HG03432 (cell line): Measurements from ENCODE around the gene FOXR1.
A peak's percentile ranks its signal among the peaks of the same experiment; 100 is the strongest.
"Not testable (repeated sequence)": the region's sequence is repeated elsewhere in the genome, so short reads cannot be mapped to it uniquely, and the experiment has no call there.

Source experiments
- ATAC-seq: cut with Tn5 transposase; IDR thresholded peaks from one replicate; pipeline ENCODE4 v1.9.1; 2021; ENCODE audit warnings: mild to moderate bottlenecking, moderate library complexity; ENCODE audit not compliant: unreplicated experiment

The FOXR1 gene

GRCh38 chr11:118991486-118992038 lies 20.0 kb downstream of the FOXR1 start:
- not testable (repeated sequence) for ATAC-seq

GRCh38 chr11:118996926-118997626 lies 25.5 kb downstream of the FOXR1 start:
- ATAC-seq, result peak; percentile 19

GRCh38 chr11:118997627-118998387 lies 26.2 kb downstream of the FOXR1 start, which contains the start of gene CENATAC:
Gene CENATAC (plus strand): TSS chr11:118998138. CDS start chr11:118998198, 60 bp downstream.
- peak; percentile 92 for ATAC-seq

DNA sequence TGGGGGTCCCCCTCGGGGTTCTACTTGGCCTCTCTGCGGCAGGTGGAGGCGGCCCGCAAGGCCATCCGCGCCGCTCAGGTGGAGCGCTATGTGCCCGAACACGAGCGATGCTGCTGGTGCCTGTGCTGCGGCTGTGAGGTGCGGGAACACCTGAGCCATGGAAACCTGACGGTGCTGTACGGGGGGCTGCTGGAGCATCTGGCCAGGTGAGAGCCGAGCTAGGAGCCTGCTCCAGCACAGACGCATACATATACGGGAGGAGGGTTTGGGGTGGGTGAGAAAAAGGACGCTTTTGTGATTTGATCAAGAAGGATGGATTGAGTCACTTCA lies 26.8 kb downstream of the FOXR1 start:
- no peak for ATAC-seq

- no peak for ATAC-seq
These were observed 27.3 kb downstream of the FOXR1 start for GRCh38 chr11:118998822-118999221.

GRCh38 chr11:119000906-119001305 lies 29.3 kb downstream of the FOXR1 start:
- no peak for ATAC-seq

DNA sequence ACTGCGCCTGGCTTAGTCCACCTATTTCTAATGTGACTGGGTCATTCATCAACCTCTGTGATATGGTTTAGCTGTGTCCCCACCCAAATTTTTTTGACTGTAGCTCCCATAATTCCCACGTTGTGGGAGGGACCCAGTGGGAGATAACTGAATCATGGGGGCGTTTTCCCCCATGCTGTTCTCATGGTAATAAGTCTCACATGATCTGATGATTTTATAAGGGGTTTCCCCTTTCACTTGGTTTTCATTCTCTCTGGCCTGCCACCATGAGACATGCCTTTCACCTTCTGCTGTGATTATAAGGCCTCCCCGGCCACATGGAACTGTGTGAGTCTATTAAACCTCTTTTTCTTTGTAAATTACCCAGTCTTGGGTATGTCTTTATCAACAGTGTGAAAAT lies 35.1 kb downstream of the FOXR1 start:
- ATAC-seq, result no peak

GRCh38 chr11:119011476-119012053 lies 40.0 kb downstream of the FOXR1 start:
- ATAC-seq, result no peak

- no peak for ATAC-seq
These were observed 41.1 kb downstream of the FOXR1 start for GRCh38 chr11:119012629-119013170.

DNA sequence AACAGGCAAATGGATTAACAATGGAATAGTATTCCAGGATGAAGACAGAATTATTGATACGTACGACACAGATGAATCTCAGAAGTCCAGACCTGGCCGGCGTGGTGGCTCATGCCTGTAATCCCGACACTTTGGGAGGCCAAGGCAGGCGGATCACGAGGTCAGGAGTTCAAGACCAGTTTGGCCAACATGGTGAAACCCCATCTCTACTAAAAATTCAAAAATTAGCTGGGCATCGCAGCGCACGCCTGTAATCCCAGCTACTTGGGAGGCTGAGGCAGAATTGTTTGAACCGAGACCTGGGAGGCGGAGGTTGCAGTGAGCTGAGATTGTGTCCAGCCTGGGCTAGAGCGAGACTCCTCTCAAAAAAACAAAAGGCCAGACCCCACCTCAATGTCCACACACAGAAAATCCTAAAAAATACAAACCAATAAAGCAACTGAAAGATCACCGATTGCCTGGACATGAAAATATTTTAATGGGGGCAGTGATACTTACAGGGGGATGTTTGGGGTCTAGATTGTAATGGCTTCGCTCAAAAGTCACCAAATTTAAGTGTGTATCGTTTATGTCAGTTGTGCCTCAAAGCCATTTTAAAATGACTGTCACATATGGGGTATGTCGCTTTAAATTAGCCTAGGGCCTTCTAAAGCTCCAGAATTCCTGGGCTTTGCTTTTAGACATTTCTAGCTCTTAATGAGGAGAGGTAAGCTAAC lies 42.8 kb downstream of the FOXR1 start:
- no peak for ATAC-seq

DNA sequence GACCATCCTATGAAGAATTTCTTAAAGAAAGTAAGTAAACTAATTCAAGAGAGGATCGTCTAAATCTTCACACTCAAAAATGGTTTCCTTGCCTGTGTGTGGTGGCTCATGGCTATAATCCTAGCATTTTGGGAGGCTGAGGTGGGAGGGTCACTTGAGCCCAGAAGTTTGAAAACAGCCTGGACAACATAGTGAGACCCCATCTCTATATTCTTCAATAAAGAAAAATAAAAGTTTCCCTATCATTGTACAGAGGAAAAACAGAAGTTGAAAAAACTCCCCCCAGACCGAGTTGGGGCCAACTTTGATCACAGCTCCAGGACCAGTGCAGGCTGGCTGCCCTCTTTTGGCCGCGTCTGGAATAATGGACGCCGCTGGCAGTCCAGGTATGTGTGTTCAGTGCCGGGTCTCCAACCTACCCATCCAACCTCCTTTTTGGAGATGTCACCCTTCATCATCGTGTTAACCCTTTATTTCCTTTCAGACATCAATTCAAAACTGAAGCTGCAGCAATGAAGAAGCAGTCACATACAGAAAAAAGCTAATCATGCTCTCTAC lies 43.6 kb downstream of the FOXR1 start:
- no peak for ATAC-seq

- no peak for ATAC-seq
These were observed 44.9 kb downstream of the FOXR1 start for GRCh38 chr11:119016216-119017009.

GRCh38 chr11:119017377-119017776 lies 45.8 kb downstream of the FOXR1 start:
- not testable (repeated sequence) for ATAC-seq

GRCh38 chr11:119018074-119018938 lies 46.7 kb downstream of the FOXR1 start, which contains the start of the genes RPS25 and TRAPPC4:
Gene RPS25 (minus strand): TSS chr11:119018343. CDS start chr11:119018284, 59 bp downstream.
Gene TRAPPC4 (plus strand): TSS chr11:119018766. CDS start chr11:119018796, 30 bp downstream.
- ATAC-seq, result peak; percentile 89

DNA sequence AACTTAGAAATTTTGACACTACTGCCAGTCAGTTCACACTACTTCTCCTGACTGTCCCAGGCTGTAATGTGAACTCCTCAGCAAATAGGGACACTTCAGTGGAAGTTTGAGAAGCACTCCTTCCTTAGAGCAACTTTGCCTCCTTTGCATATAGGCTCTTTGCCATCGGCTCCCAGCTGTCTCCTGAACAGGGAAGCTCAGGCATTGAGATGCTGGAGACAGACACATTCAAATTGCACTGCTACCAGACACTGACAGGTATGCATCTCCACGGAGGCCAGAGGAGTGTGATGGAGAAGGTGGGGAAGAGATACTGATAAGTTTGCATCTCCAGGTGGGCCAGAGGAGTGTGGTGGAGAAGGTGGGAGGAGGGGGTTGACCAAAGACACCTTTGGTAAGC lies 48.4 kb downstream of the FOXR1 start:
- no peak for ATAC-seq

DNA sequence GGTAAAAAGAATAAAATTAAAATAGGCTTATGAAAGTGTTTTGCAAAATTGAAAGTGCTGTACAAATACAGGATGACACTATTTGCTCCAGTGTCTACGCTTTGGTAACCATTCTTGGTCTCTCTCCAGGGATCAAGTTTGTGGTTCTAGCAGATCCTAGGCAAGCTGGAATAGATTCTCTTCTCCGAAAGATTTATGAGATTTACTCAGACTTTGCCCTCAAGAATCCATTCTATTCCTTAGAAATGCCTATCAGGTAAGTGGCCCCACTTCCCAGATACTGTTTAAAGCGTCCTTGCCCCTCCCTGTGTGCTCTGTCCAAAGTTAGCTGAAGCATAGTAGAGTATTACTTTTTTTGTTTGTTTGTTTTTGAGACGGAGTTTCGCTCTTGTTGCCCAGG lies 50.1 kb downstream of the FOXR1 start:
- ATAC-seq, result no peak

DNA sequence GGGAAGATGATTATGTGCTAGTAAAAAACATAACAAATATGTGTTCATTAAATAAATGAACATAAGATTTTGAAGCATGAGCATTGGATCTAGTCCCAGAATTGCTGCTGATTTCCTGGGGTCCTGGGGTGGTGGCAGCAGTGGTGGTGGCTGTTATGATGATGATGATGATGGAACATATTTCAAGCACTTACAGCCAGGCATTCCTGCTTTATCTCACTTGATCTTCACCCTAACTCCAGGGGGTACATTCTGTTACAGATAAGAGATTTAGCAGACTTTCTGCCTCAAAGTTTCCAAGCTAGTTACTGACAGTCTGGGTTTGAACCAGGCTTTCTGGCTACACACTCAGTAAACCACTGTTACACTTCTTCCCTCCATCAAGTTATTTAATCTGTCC lies 52.2 kb downstream of the FOXR1 start:
- no peak for ATAC-seq

- no peak for ATAC-seq
These were observed 53.0 kb downstream of the FOXR1 start for GRCh38 chr11:119024430-119025098.
